Hindlimb muscle (tissue), 1 donor: ENCODE data around the gene CYP21A2. TPM values are rescaled to one million over a fixed set of nuclear protein-coding genes. Genes with fewer than 3 reads are reported as not detected.
A peak's percentile ranks its signal among the peaks of the same experiment; 100 is the strongest.
"Not testable (repeated sequence)": the region's sequence is repeated elsewhere in the genome, so short reads cannot be mapped to it uniquely, and the experiment has no call there.

Experiments used
- DNase-seq: peaks from one replicate; pipeline ENCODE4 v3.0.0-alpha.2; 2013
- polyA plus RNA-seq: library from polyadenylated mRNA; unstranded; fragments of 120-200 nt; gene quantifications from one replicate; pipeline ENCODE4 v1.2.1, GENCODE V29; 2013; ENCODE audit not compliant: insufficient read length

The CYP21A2 gene
- polyA plus RNA-seq, 1 donor, result 1.8 TPM

DNA sequence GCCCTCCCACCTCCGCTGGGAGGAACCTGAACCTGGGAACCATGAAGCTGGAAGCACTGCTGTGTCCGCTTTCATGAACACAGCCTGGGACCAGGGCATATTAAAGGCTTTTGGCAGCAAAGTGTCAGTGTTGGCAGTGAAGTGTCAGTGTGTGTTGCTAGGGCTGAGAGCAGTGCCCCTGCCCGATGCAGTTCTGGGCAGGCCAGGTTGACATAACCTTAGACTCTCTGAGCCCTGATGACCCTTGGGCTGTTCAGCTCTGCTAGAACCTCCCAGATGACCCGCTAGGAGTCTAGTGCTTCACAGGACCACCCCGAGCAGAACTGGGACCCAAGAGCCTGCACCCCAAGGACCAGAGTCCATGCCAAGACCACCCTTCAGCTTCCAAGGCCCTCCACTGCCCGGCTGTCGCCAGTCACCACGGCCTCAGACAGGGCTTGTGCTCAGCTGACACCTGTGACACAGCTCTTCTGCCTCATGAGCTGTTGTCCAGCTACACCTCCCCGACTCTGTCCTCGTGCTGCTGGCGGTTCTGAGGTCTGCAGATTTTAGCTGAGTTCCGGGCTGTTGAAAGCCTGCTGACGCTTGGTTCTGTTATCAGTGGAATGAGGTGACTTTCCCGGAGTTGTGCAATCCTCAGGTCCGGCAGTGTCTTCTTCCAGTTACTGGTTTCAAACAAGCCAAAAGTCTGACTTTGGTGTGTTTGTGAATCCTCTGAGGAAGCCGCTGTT lies 2.8 kb upstream of the CYP21A2 start:
- not testable (repeated sequence) for DNase-seq

DNA sequence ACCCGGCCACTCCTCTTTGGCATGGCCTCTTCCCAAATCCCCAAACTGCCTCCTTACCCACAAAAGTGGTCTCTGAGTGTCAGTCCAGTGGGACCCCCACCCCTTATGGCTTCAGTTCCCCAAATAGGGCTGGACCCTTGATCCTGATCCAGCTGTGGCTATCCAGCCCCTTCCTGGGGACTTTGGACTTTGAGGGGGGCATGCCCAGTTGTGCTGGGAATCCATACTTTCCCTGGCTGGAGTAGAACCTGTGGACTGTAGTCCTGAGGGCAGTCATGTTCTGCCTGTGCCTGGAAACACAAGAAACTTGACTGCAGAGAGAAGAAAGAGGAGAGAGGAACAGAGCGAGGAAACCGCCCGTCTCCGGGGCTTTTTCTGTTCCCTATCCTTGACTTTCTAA lies 1.1 kb upstream of the CYP21A2 start:
- DNase-seq, result not testable (repeated sequence)

GRCh38 chr6:32038878-32039277 lies 663 bp downstream of the CYP21A2 start:
- not testable (repeated sequence) for DNase-seq

DNA sequence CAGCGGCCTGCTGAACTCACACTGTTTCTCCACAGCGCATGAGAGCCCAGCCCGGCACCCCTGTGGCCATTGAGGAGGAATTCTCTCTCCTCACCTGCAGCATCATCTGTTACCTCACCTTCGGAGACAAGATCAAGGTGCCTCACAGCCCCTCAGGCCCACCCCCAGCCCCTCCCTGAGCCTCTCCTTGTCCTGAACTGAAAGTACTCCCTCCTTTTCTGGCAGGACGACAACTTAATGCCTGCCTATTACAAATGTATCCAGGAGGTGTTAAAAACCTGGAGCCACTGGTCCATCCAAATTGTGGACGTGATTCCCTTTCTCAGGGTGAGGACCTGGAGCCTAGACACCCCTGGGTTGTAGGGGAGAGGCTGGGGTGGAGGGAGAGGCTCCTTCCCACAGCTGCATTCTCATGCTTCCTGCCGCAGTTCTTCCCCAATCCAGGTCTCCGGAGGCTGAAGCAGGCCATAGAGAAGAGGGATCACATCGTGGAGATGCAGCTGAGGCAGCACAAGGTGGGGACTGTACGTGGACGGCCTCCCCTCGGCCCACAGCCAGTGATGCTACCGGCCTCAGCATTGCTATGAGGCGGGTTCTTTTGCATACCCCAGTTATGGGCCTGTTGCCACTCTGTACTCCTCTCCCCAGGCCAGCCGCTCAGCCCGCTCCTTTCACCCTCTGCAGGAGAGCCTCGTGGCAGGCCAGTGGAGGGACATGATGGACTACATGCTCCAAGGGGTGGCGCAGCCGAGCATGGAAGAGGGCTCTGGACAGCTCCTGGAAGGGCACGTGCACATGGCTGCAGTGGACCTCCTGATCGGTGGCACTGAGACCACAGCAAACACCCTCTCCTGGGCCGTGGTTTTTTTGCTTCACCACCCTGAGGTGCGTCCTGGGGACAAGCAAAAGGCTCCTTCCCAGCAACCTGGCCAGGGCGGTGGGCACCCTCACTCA lies 1.4 kb downstream of the CYP21A2 start:
- not testable (repeated sequence) for DNase-seq

DNA sequence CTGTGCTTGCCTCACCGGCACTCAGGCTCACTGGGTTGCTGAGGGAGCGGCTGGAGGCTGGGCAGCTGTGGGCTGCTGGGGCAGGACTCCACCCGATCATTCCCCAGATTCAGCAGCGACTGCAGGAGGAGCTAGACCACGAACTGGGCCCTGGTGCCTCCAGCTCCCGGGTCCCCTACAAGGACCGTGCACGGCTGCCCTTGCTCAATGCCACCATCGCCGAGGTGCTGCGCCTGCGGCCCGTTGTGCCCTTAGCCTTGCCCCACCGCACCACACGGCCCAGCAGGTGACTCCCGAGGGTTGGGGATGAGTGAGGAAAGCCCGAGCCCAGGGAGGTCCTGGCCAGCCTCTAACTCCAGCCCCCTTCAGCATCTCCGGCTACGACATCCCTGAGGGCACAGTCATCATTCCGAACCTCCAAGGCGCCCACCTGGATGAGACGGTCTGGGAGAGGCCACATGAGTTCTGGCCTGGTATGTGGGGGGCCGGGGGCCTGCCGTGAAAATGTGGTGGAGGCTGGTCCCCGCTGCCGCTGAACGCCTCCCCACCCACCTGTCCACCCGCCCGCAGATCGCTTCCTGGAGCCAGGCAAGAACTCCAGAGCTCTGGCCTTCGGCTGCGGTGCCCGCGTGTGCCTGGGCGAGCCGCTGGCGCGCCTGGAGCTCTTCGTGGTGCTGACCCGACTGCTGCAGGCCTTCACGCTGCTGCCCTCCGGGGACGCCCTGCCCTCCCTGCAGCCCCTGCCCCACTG lies 2.3 kb downstream of the CYP21A2 start:
- DNase-seq, result not testable (repeated sequence)

- DNase-seq, result not testable (repeated sequence)
Measured at GRCh38 chr6:32041050-32041321, 2.8 kb downstream of the CYP21A2 start.

GRCh38 chr6:32041385-32041784 lies 3.2 kb downstream of the CYP21A2 start:
- DNase-seq, result not testable (repeated sequence)

GRCh38 chr6:32042276-32042675 lies 4.1 kb downstream of the CYP21A2 start:
- DNase-seq, result not testable (repeated sequence)

GRCh38 chr6:32043589-32044380 lies 5.6 kb downstream of the CYP21A2 start:
- DNase-seq, result not testable (repeated sequence)

DNA sequence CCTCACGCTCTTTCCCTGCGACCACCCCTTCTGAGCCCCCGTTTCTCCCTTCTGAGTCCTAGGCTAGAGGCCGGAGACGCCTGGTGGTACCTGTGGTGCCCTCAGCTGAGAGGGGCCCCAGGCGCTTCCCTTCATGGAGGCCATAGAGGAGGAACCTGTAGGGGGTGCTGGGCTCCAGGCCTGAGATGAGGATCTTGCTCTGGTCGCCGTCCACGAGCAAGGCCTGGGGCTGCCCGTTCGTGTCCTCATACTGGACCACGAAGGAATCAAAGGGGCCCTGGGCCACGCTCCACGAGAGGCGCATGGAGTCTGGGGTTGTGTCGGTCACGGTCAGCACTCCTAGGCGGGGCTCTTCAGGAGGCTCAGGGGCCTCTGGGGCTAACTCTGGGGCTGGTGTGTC lies 6.7 kb downstream of the CYP21A2 start:
- DNase-seq, result not testable (repeated sequence)

- no peak for DNase-seq
Measured at GRCh38 chr6:32045811-32046449, 7.7 kb downstream of the CYP21A2 start.

- peak; percentile 49 for DNase-seq
Measured at GRCh38 chr6:32046450-32047083, 8.4 kb downstream of the CYP21A2 start.

DNA sequence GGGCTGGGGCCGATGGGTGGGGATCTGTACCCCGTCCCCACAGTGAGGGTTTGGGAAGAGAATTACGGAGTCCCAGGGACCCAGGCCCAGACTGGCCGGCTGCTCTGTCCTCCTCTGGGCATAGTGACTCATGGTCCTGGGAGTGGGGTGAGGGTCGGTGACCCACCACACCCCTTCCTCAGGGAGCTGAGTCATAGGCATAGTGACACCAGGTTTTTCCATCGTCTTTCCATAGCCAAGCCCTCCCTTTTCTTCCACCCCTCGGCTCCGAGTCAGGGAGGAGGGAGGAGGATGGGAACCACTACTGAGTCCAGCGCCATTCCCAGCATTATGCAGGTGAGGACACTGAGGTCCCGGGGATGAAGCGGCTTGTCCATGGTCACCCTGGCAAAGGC lies 8.9 kb downstream of the CYP21A2 start:
- peak; percentile 77 for DNase-seq

DNA sequence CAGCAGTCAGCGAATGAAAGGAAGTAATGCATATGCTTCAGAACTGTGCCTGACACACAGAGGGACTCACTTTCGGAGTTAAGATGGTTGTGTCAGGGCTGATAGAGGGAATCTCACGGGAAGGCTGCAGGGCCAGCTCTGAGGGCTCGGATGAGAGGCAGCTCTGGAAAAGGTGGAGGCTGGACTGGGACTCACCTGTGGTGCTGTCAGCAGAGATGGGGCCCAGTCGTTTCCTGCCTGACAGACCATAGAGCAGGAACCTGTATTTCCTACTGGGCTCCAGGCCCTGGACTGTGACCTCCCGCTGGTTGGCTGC lies 9.3 kb downstream of the CYP21A2 start:
- no peak for DNase-seq

DNA sequence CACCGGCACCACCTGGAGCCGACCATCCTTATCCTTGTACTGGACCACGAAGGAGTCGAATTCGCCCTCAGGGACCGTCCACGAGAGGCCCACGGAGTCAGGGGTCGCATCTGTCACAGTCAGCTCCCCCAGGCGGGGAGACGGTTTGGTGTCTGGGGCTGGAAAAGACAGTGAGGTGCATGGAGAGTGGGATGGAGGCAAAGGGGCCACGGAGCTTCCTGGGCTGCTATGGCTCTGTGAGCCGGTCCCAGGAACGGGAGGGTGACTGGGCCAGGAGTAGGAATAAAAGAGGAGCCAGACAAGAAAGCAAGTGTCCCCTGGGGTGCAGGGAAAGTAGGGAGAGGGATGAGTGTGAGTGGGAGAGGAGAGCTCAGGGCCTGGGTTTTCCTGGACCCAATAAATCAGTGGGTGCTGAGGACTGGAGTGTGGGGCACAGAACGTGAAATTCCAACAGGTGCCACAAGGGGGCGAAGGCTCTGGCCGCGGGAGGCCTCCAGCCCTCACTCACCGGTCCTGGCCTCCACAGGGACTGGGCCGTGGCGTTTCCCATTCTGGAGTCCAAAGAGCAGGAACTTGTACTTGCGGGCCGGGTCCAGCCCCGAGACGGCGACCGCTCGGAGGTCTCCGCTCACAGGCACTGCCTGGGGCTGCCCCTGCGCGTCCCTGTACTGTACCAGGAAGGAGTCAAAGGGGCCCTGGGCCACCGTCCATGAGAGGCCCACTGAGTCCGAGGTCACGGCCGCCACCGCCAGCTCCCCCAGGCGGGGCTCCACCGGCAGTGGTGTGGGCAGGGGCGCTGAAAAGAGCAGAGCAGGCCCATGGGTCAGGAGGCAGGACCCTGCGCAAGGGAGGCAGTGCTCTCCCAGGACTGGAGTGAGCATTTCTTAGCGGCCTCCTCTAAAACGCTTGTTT lies 9.9 kb downstream of the CYP21A2 start:
- peak; percentile 69 for DNase-seq

- DNase-seq, result not testable (repeated sequence)
Measured at GRCh38 chr6:32049149-32049548, 10.9 kb downstream of the CYP21A2 start.

- not testable (repeated sequence) for DNase-seq
Measured at GRCh38 chr6:32049736-32050135, 11.5 kb downstream of the CYP21A2 start.

GRCh38 chr6:32050562-32050961 lies 12.3 kb downstream of the CYP21A2 start:
- no peak for DNase-seq

DNA sequence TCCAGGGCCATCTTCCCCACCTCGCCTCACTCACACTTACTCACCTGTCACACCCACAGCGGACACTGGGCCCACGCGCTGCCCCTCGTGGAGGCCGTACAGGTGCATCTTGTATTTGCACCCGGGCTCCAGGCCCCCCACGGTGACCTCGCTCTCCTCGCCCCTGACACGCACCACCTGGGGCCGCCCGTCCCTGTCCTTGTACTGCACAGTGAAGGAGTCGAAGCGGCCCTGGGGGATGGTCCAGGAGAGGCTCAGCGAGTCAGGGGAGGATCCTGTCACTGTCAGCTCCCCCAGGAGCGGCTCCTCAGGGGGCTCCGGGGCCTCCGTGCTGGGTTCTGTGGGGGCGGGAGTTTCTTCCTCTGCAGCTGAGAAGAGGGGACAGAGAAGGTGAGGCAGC lies 14.4 kb downstream of the CYP21A2 start:
- DNase-seq, result not testable (repeated sequence)

DNA sequence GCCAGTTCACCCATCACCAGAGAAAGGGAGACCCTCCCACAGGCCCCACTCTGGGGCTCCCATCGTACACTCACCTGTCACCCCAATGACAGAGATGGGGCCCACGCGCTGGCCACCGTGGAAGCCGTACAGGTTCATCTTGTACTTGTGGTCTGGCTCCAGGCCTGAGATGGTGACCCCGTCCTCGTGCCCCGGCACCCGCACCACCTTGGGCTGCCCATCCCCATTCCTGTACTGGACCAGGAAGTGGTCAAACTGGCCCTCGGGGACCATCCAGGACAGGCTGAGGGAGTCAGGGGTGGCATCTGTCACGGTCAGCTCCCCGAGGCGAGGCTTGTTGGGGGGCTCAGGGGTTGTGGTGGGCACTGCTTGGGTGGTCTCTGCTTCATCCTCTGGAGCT lies 15.1 kb downstream of the CYP21A2 start:
- DNase-seq, result not testable (repeated sequence)
